H1 (cell line): Measurements from ENCODE around the gene FOXE1. TPM values are rescaled to one million over a fixed set of nuclear protein-coding genes. Genes with fewer than 3 reads are reported as not detected.
A peak's percentile ranks its signal among the peaks of the same experiment; 100 is the strongest.

Experiments used
- CTCF ChIA-PET: fragments of 300-600 bp; sonication (Branson Sonifier 250); formaldehyde crosslinking; loops from one replicate; lab custom pipeline; 2021; ENCODE audit not compliant: partially characterized antibody; lab: Charles Lee
- POLR2A ChIA-PET: fragments of 300-600 bp; sonication (Branson Sonifier 250); formaldehyde crosslinking; loops from one replicate; lab custom pipeline; 2021; ENCODE audit warnings: inconsistent platforms; ENCODE audit not compliant: partially characterized antibody; lab: Charles Lee
- DNase-seq, 2 experiments: peaks; one replicate each; pipeline versions ENCODE4 v3.0.0 to v3.0.0-alpha.2; 2010 to 2022; ENCODE audit warnings: low spot score in 2 of 2, low read depth in 1 of 2, mixed read lengths in 1 of 2
- FAIRE-seq: peaks from 2 replicates; lab custom pipeline; 2011; peaks lifted over from hg19 to GRCh38; lab: Jason Lieb, UNC
- H2AFZ ChIP-seq: 2 replicates; pipeline ENCODE4 v1.8.1; 2012; ENCODE audit warnings: low read length, inconsistent platforms
- H2AK5ac ChIP-seq: 2 replicates; pipeline ENCODE4 v1.6.1; 2013; ENCODE audit warnings: low read depth, low read length
- H2BK120ac ChIP-seq: replicated peaks from 2 replicates; pipeline ENCODE3; 2013; ENCODE audit warnings: low read depth, low read length, inconsistent platforms
- H2BK12ac ChIP-seq: 2 replicates; pipeline ENCODE4 v1.6.1; 2013; ENCODE audit warnings: low read depth, low read length
- H2BK15ac ChIP-seq: 2 replicates; pipeline ENCODE4 v1.6.1; 2013; ENCODE audit warnings: low read length
- H2BK20ac ChIP-seq: 2 replicates; pipeline ENCODE4 v1.6.1; 2013; ENCODE audit warnings: low read length
- H2BK5ac ChIP-seq: 2 replicates; pipeline ENCODE4 v1.6.1; 2013; ENCODE audit warnings: low read depth, low read length
- H3K14ac ChIP-seq: 2 replicates; pipeline ENCODE4 v1.6.1; 2013; ENCODE audit warnings: inconsistent platforms; ENCODE audit not compliant: insufficient read length
- H3K18ac ChIP-seq: 2 replicates; pipeline ENCODE4 v1.6.1; 2013; ENCODE audit warnings: low read length; ENCODE audit errors: extremely low read depth
- H3K23ac ChIP-seq: 2 replicates; pipeline ENCODE4 v1.6.1; 2013; ENCODE audit warnings: inconsistent platforms; ENCODE audit not compliant: insufficient read length
- H3K23me2 ChIP-seq: 2 replicates; pipeline ENCODE4 v1.6.1; 2013; ENCODE audit warnings: low read depth, low read length
- H3K27ac ChIP-seq: 2 replicates; pipeline ENCODE4 v1.6.1; 2011; ENCODE audit warnings: low read depth, low read length, inconsistent platforms
- H3K27me3 ChIP-seq, 4 experiments: replicated peaks in 1 of 4; 1 replicate in 1 of 4; 2 replicates in 3 of 4; pipeline versions ENCODE4 v1.6.1 to v1.8.1; 2011 to 2013; ENCODE audit warnings: low read length in 3 of 4, mild to moderate bottlenecking in 3 of 4, inconsistent platforms in 2 of 4, mixed read lengths in 2 of 4, moderate library complexity in 1 of 4; ENCODE audit not compliant: control insufficient read depth in 3 of 4, insufficient read depth in 3 of 4; ENCODE audit errors: extremely low read depth in 1 of 4
- H3K36me3 ChIP-seq, 4 experiments: 2 replicates each; pipeline versions ENCODE4 v1.6.1 to v1.8.1; 2011 to 2013; ENCODE audit warnings: mild to moderate bottlenecking in 4 of 4, low read length in 3 of 4, moderate library complexity in 2 of 4, control low read depth in 1 of 4, inconsistent platforms in 1 of 4; ENCODE audit not compliant: insufficient read depth in 4 of 4, control insufficient read depth in 2 of 4
- H3K4ac ChIP-seq: replicated peaks from 2 replicates; pipeline ENCODE3; 2013; ENCODE audit warnings: low read length, low read depth, mixed read lengths, inconsistent platforms; ENCODE audit not compliant: insufficient read length
- H3K4me1 ChIP-seq, 4 experiments: replicated peaks in 1 of 4; 1 replicate in 1 of 4; 2 replicates in 3 of 4; pipeline versions ENCODE4 v1.6.1 to v1.8.1; 2011 to 2013; ENCODE audit warnings: low read length in 3 of 4, inconsistent platforms in 2 of 4, mixed read lengths in 1 of 4; ENCODE audit not compliant: insufficient read depth in 4 of 4, control insufficient read depth in 3 of 4
- H3K4me2 ChIP-seq, 2 experiments: 2 replicates each; pipeline versions ENCODE4 v1.6.1 to v1.8.1; 2011 to 2013; ENCODE audit warnings: low read depth in 2 of 2, low read length in 2 of 2, control low read depth in 1 of 2, inconsistent platforms in 1 of 2, mild to moderate bottlenecking in 1 of 2; ENCODE audit not compliant: insufficient read depth in 1 of 2
- H3K4me3 ChIP-seq, 4 experiments: fragments of 200-600, 300-600 bp in 1 of 4; sonication (generic), shearing (Covaris generic), sonication (Bioruptor Twin) in 1 of 4; 2 replicates each; pipeline versions ENCODE4 v1.5.1 to v1.8.1; 2011 to 2016; ENCODE audit warnings: low read length in 4 of 4, low read depth in 3 of 4, control low read depth in 2 of 4, inconsistent platforms in 2 of 4, mild to moderate bottlenecking in 2 of 4, mixed read lengths in 1 of 4, moderate library complexity in 1 of 4; ENCODE audit not compliant: insufficient read depth in 2 of 4; ENCODE audit errors: extremely low read depth in 1 of 4
- H3K56ac ChIP-seq: replicated peaks from 2 replicates; pipeline ENCODE3; 2013; ENCODE audit warnings: low read depth, mild to moderate bottlenecking, mixed read lengths, low read length, inconsistent platforms; ENCODE audit not compliant: insufficient read length
- H3K79me1 ChIP-seq: 2 replicates; pipeline ENCODE4 v1.6.1; 2013; ENCODE audit warnings: low read depth, low read length, control low read depth
- H3K79me2 ChIP-seq, 2 experiments: 2 replicates each; pipeline versions ENCODE4 v1.6.1 to v1.8.1; 2012 to 2013; ENCODE audit warnings: low read length in 2 of 2, mild to moderate bottlenecking in 2 of 2, inconsistent platforms in 1 of 2; ENCODE audit not compliant: insufficient read depth in 2 of 2, control insufficient read depth in 1 of 2
- H3K9ac ChIP-seq, 4 experiments: replicated peaks in 1 of 4; 1 replicate in 1 of 4; 2 replicates in 3 of 4; pipeline versions ENCODE4 v1.6.1 to v1.8.1; 2011 to 2013; ENCODE audit warnings: low read depth in 3 of 4, low read length in 3 of 4, control low read depth in 2 of 4, mild to moderate bottlenecking in 2 of 4, moderate library complexity in 2 of 4, inconsistent platforms in 1 of 4; ENCODE audit errors: extremely low read depth in 1 of 4
- H3K9me3 ChIP-seq, 2 experiments: 2 replicates each; pipeline versions ENCODE4 v1.6.1 to v1.8.1; 2012 to 2013; ENCODE audit warnings: mild to moderate bottlenecking in 2 of 2, moderate library complexity in 2 of 2, control low read depth in 1 of 2, inconsistent platforms in 1 of 2, low read depth in 1 of 2, low read length in 1 of 2, mixed read lengths in 1 of 2; ENCODE audit not compliant: insufficient read depth in 2 of 2
- H4K20me1 ChIP-seq, 2 experiments: replicated peaks in 1 of 2; 2 replicates each; pipeline versions ENCODE3 to v1.8.1; 2011 to 2013; ENCODE audit warnings: inconsistent platforms in 2 of 2, low read length in 2 of 2, mild to moderate bottlenecking in 1 of 2; ENCODE audit not compliant: insufficient read depth in 2 of 2, control insufficient read depth in 1 of 2
- H4K5ac ChIP-seq: 2 replicates; pipeline ENCODE4 v1.6.1; 2013; ENCODE audit warnings: low read length, low read depth, mixed read lengths, inconsistent platforms; ENCODE audit not compliant: insufficient read length
- H4K8ac ChIP-seq: 2 replicates; pipeline ENCODE4 v1.8.0; 2013; ENCODE audit warnings: mild to moderate bottlenecking, moderate library complexity, low read length, inconsistent platforms; ENCODE audit not compliant: insufficient read depth; ENCODE audit errors: extremely low read depth
- H4K91ac ChIP-seq: replicated peaks from 2 replicates; pipeline ENCODE3; 2013; ENCODE audit warnings: low read length, mixed read lengths, inconsistent platforms; ENCODE audit not compliant: insufficient read length
- CREB1 ChIP-seq: IDR thresholded peaks from 2 replicates; pipeline ENCODE4 v1.6.1; 2012; ENCODE audit warnings: inconsistent platforms
- EGR1 ChIP-seq: IDR thresholded peaks from 2 replicates; pipeline ENCODE4 v1.6.1; 2011; ENCODE audit warnings: low read depth, low read length, borderline replicate concordance
- SP2 ChIP-seq: IDR thresholded peaks from 2 replicates; pipeline ENCODE4 v1.6.1; 2012; ENCODE audit warnings: mild to moderate bottlenecking, low read length, inconsistent platforms
- WGBS, 2 experiments: shearing (Covaris generic) in 1 of 2; methylation state at CpG; one replicate each; pipeline versions ENCODE4 v1.1.6 to v1.1.7; 2013 to 2015; ENCODE audit warnings: low lambda C conversion rate in 2 of 2, mixed read lengths in 2 of 2, inconsistent platforms in 1 of 2, low coverage in 1 of 2, missing lambda C conversion rate in 1 of 2; ENCODE audit not compliant: insufficient replicate concordance in 2 of 2, insufficient coverage in 1 of 2, insufficient read length in 1 of 2; ENCODE audit errors: extremely low coverage in 1 of 2, missing lambda C conversion rate in 1 of 2; 5-methylcytosine and 5-hydroxymethylcytosine counted together
- polyA plus RNA-seq, 7 experiments: library from polyadenylated mRNA; depleted of rRNA in 3 of 7; stranded (reverse) in 5 of 7; unstranded in 2 of 7; fragments of >200 nt in 5 of 7; fragments of 200-250 nt in 2 of 7; gene quantifications; 1 replicate in 5 of 7; 2 replicates in 1 of 7; 4 replicates in 1 of 7; pipeline versions ENCODE4 v1.2.1 to v1.2.3, GENCODE V29; 2011 to 2013; ENCODE audit warnings: missing spikeins in 2 of 7, mixed read lengths in 2 of 7
- total RNA-seq: library from RNA; stranded (reverse); fragmentation: NEBNext Ultra II Directional; extraction: Animal tissue kit (Norgen Biotek cat#: 25700); gene quantifications from 2 replicates; pipeline ENCODE4 v1.2.1, GENCODE V29; 2021

Gene FOXE1
- total and polyA plus RNA-seq, 2 of the 8 experiments (the other 6 are each of a cell fraction or from before 2014, with no cell fraction given) = 0.03 TPM; not detected in 1

DNA sequence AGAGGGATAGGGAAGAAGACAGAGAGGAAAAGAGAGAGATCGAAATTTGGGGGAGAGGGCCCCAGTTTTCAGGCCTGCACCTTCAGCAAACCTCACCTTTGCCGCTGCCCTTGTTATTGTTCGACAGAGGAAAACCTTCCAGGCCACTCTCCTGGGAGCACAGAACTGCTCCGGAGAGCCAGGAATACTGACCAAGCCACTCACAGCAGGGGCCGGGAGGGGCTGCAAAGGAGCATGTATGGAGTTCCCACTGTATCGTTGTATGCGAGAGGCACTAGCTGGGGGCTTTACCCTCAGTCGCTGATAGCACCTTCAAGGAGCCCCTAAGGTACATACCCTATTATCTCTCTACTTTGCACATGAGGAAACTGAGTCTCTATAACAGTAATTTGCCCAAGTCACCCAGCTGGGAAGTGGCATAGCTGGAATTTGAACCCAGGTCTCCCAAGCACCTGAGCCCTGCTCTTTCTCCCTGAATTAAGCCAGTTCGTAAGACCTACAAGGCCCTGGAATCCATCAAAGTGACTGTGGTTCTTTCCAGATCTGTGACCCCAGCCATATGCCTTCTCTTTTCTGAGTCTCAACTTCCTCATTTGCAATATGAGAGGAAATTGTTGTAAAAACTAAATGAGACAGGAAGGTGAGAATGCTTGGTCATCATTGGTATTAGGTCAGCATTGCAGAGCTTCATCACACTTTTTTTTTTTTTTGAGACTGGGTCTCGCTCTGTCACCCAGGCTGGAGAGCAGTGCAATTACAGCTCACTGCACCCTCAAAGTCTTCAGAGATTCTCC, 21.0 kb upstream of the FOXE1 start:
- H2BK12ac ChIP-seq = no peak overlapping the region
- no peak overlapping the region for H2BK15ac ChIP-seq
- H2BK120ac ChIP-seq = no peak overlapping the region
- no peak overlapping the region for H3K56ac ChIP-seq
- DNase-seq (no peak), FAIRE-seq (no peak)
- H3K14ac ChIP-seq = no peak overlapping the region
- no peak overlapping the region for H4K8ac ChIP-seq
- peak overlapping the region; percentile 25; the same call in 1 of the 2 replicates for H3K18ac ChIP-seq
- no peaks in the 10 kb centered on the region for H3K79me2 ChIP-seq
- no peak overlapping the region for H2BK20ac ChIP-seq
- H3K23me2 ChIP-seq = peaks cover 1% of the 10 kb centered on the region; the same call in 1 of the 2 replicates
- no peaks in the 10 kb centered on the region for H3K36me3 ChIP-seq
- CTCF ChIA-PET = interaction anchor here (1.1 to 1.2 kb wide), 2 partner anchors 11 to 135 kb away, joined by 3 to 4 read pairs; partner anchors contain the start of gene XPA
- H2AFZ ChIP-seq = no peak overlapping the region
- no peak overlapping the region for H2BK5ac ChIP-seq
- H3K4ac ChIP-seq = no peak overlapping the region
- no peaks in the 10 kb centered on the region for H3K9me3 ChIP-seq
- H3K4me1 ChIP-seq = peaks cover 0 to 13% (median 8%) of the 10 kb centered on the region in 4 experiments; a peak in 4 of 7 replicates
- peaks cover 0 to 6% (median under 1%) of the 10 kb centered on the region in 4 experiments; a peak in 1 of 7 replicates for H3K27me3 ChIP-seq
- no peak overlapping the region for H4K91ac ChIP-seq
- WGBS, 2 experiments = 52 to 100% methylated on average over 1 to 9 of the region's 10 CpGs
- H3K4me3 ChIP-seq = peak overlapping the region in 2 of 4 experiments; percentile 3 to 48; a peak in 2 of 8 replicates
- H4K20me1 ChIP-seq = no peaks in the 10 kb centered on the region
- H4K5ac ChIP-seq = no peak overlapping the region
- no peak overlapping the region for H3K27ac ChIP-seq
- peak overlapping the region; percentile 55 to 67 for H3K4me2 ChIP-seq
- no peak overlapping the region for H3K9ac ChIP-seq
- no peak overlapping the region for H3K23ac ChIP-seq
- H2AK5ac ChIP-seq = no peak overlapping the region
- TF ChIP-seq CREB1 (no peak), SP2 (no peak), EGR1 (no peak)
- POLR2A ChIA-PET = no interaction called here
- no peaks in the 10 kb centered on the region for H3K79me1 ChIP-seq
